Neural progenitor cell (in vitro differentiated cells): ENCODE measurements around the gene PRMT1. TPM values are rescaled to one million over a fixed set of nuclear protein-coding genes. Genes with fewer than 3 reads are reported as not detected.

ENCODE experiments used
- DNase-seq: peaks from one replicate; pipeline ENCODE4 v3.0.0-alpha.2; 2016; ENCODE audit warnings: low spot score
- H2AFZ ChIP-seq: fragments of 200-600 bp; sonication (generic); replicated peaks from 2 replicates; pipeline ENCODE4 v1.6.1; 2016; ENCODE audit warnings: antibody characterized with exemption
- H3F3A ChIP-seq: fragments of 200-600 bp; sonication (generic); 2 replicates; pipeline ENCODE4 v1.6.1; 2016; ENCODE audit warnings: antibody characterized with exemption, low read depth
- H3K27ac ChIP-seq: fragments of 200-600 bp; sonication (generic); 2 replicates; pipeline ENCODE4 v1.5.1; 2016; ENCODE audit warnings: mild to moderate bottlenecking
- H3K27me3 ChIP-seq: fragments of 200-600 bp; sonication (generic); 2 replicates; pipeline ENCODE4 v1.6.1; 2016; ENCODE audit warnings: mild to moderate bottlenecking, moderate library complexity
- H3K36me3 ChIP-seq: fragments of 200-600 bp; sonication (generic); 2 replicates; pipeline ENCODE4 v1.5.1; 2016
- H3K4me1 ChIP-seq: fragments of 200-600 bp; sonication (generic); 2 replicates; pipeline ENCODE4 v1.6.1; 2016; ENCODE audit warnings: mixed run types
- H3K4me2 ChIP-seq: fragments of 200-600 bp; sonication (generic); 2 replicates; pipeline ENCODE4 v1.6.1; 2016
- H3K4me3 ChIP-seq: fragments of 200-600 bp; sonication (generic); 2 replicates; pipeline ENCODE4 v1.5.1; 2016
- H3K79me2 ChIP-seq: fragments of 200-600 bp; sonication (generic); 2 replicates; pipeline ENCODE4 v1.6.1; 2016; ENCODE audit warnings: low read depth
- H3K9ac ChIP-seq: fragments of 200-600 bp; sonication (generic); 2 replicates; pipeline ENCODE4 v1.6.1; 2016
- H3K9me3 ChIP-seq: fragments of 200-600 bp; sonication (generic); 2 replicates; pipeline ENCODE4 v1.5.1; 2016; ENCODE audit warnings: low read depth
- H4K20me1 ChIP-seq: fragments of 200-600 bp; sonication (generic); 2 replicates; pipeline ENCODE4 v1.6.1; 2016; ENCODE audit warnings: low read depth
- H3K27ac Mint-ChIP-seq: 3 replicates; pipeline ENCODE4 v1.8.0; 2021; ENCODE audit warnings: mixed read lengths
- H3K27me3 Mint-ChIP-seq: 2 replicates; pipeline ENCODE4 v1.8.0; 2022; ENCODE audit warnings: low read depth, mild to moderate bottlenecking, inconsistent platforms, moderate library complexity, mixed read lengths; ENCODE audit not compliant: insufficient read depth
- H3K36me3 Mint-ChIP-seq: 3 replicates; pipeline ENCODE4 v1.8.0; 2021; ENCODE audit warnings: mixed read lengths
- H3K4me1 Mint-ChIP-seq: 3 replicates; pipeline ENCODE4 v1.8.0; 2021; ENCODE audit warnings: mixed read lengths
- H3K4me3 Mint-ChIP-seq: 3 replicates; pipeline ENCODE4 v1.8.0; 2021; ENCODE audit warnings: mild to moderate bottlenecking, moderate library complexity, mixed read lengths
- H3K9me3 Mint-ChIP-seq: 3 replicates; pipeline ENCODE4 v1.8.0; 2020; ENCODE audit warnings: mixed read lengths
- CTCF ChIP-seq: fragments of 200-600 bp; sonication (generic); IDR thresholded peaks from 2 replicates; pipeline ENCODE4 v1.5.1; 2017; ENCODE audit warnings: antibody characterized with exemption, mild to moderate bottlenecking
- EZH2 ChIP-seq: fragments of 200-600 bp; sonication (generic); IDR thresholded peaks from 2 replicates; pipeline ENCODE4 v1.6.1; 2017; ENCODE audit warnings: antibody characterized with exemption, mild to moderate bottlenecking, moderate library complexity
- EZH2phosphoT487 ChIP-seq: fragments of 200-600 bp; sonication (generic); IDR thresholded peaks from 2 replicates; pipeline ENCODE4 v1.6.1; 2017; ENCODE audit warnings: antibody characterized with exemption
- total RNA-seq: library from RNA; depleted of rRNA; stranded (reverse); fragments of >200 nt; gene quantifications from 2 replicates; pipeline ENCODE4 v1.2.3, GENCODE V29; 2015; ENCODE audit warnings: low replicate concordance

Gene PRMT1
- total RNA-seq, 1 donor from 2014 or later, result 480 TPM

- H3K9me3 Mint-ChIP-seq, result no peaks in the 10 kb centered on the region
- Histone ChIP-seq H3K27me3 (no peaks in the 10 kb centered on the region), H2AFZ (no peak within 1 kb of the TSS), H3K79me2 (peaks cover 47% of the 10 kb centered on the region), H3K27ac (peak within 1 kb of the TSS; percentile 86), H3K4me1 (peaks cover 14% of the 10 kb centered on the region), H3K9ac (peak within 1 kb of the TSS; percentile 45), H3F3A (peaks cover 58% of the 10 kb centered on the region), H3K9me3 (no peaks in the 10 kb centered on the region), H4K20me1 (peaks cover 53% of the 10 kb centered on the region), H3K4me2 (peak within 1 kb of the TSS; percentile 90), H3K36me3 (peaks cover 3% of the 10 kb centered on the region), H3K4me3 (peak within 1 kb of the TSS; percentile 85)
- DNase-seq, result peak; percentile 56
- peak within 1 kb of the TSS; percentile 94 for H3K27ac Mint-ChIP-seq
- H3K27me3 Mint-ChIP-seq, result peaks cover 12% of the 10 kb centered on the region
- no peak for TF ChIP-seq EZH2phosphoT487
- peak; percentile 58 for TF ChIP-seq CTCF
- H3K4me3 Mint-ChIP-seq, result peak within 1 kb of the TSS; percentile 94
- H3K36me3 Mint-ChIP-seq, result peaks cover 16% of the 10 kb centered on the region
- H3K4me1 Mint-ChIP-seq, result peaks cover 36% of the 10 kb centered on the region
These were observed 12.3 kb downstream of the PRMT1 start, which contains the start of gene ADM5 for GRCh38 chr19:49689133-49690078. TSS of gene ADM5 (plus strand) at chr19:49689594. CDS start at chr19:49689838, 244 bp downstream.

GRCh38 chr19:49690079-49690655 is 13.1 kb downstream of the PRMT1 start:
- H3K27ac Mint-ChIP-seq, result peak overlapping the region; percentile 94
- peak overlapping the region; percentile 94 for H3K4me3 Mint-ChIP-seq
- peak; percentile 31 for DNase-seq
- no peak for TF ChIP-seq EZH2
- no peak for TF ChIP-seq EZH2phosphoT487
- TF ChIP-seq CTCF, result no peak
- H3K4me1 Mint-ChIP-seq, result peaks cover 36% of the 10 kb centered on the region
- H3K27me3 Mint-ChIP-seq, result peaks cover 12% of the 10 kb centered on the region
- Histone ChIP-seq H3K4me2 (peak overlapping the region; percentile 90), H3K4me3 (peak overlapping the region; percentile 85), H3F3A (peaks cover 53% of the 10 kb centered on the region), H3K27me3 (no peaks in the 10 kb centered on the region), H3K4me1 (peaks cover 14% of the 10 kb centered on the region), H3K27ac (peak overlapping the region; percentile 86), H2AFZ (no peak overlapping the region), H3K79me2 (peaks cover 47% of the 10 kb centered on the region), H3K9me3 (no peaks in the 10 kb centered on the region), H3K36me3 (peaks cover 3% of the 10 kb centered on the region), H4K20me1 (peaks cover 45% of the 10 kb centered on the region), H3K9ac (peak overlapping the region; percentile 45)
- no peaks in the 10 kb centered on the region for H3K9me3 Mint-ChIP-seq
- peaks cover 16% of the 10 kb centered on the region for H3K36me3 Mint-ChIP-seq

- Mint-ChIP-seq H3K4me1 (peaks cover 36% of the 10 kb centered on the region), H3K9me3 (no peaks in the 10 kb centered on the region), H3K4me3 (peak within 1 kb of the TSS; percentile 94), H3K27ac (peak within 1 kb of the TSS; percentile 94), H3K36me3 (peaks cover 11% of the 10 kb centered on the region), H3K27me3 (peaks cover 8% of the 10 kb centered on the region)
- H3K27me3 ChIP-seq, result no peaks in the 10 kb centered on the region
- H3K36me3 ChIP-seq, result peaks cover 3% of the 10 kb centered on the region
- peaks cover 52% of the 10 kb centered on the region for H3F3A ChIP-seq
- peak within 1 kb of the TSS; percentile 45 for H3K9ac ChIP-seq
- peak within 1 kb of the TSS; percentile 85 for H3K4me3 ChIP-seq
- peak within 1 kb of the TSS; percentile 90 for H3K4me2 ChIP-seq
- H3K79me2 ChIP-seq, result peaks cover 47% of the 10 kb centered on the region
- peaks cover 14% of the 10 kb centered on the region for H3K4me1 ChIP-seq
- TF ChIP-seq CTCF (no peak), EZH2phosphoT487 (no peak), EZH2 (no peak)
- H3K27ac ChIP-seq, result peak within 1 kb of the TSS; percentile 86
- DNase-seq, result peak; percentile 95
- H3K9me3 ChIP-seq, result no peaks in the 10 kb centered on the region
- no peak within 1 kb of the TSS for H2AFZ ChIP-seq
- H4K20me1 ChIP-seq, result peaks cover 39% of the 10 kb centered on the region
These were observed 13.7 kb downstream of the PRMT1 start, which contains the start of gene CPT1C for GRCh38 chr19:49690656-49691242. TSS of gene CPT1C (plus strand) at chr19:49691116. CDS start at chr19:49692253, 1,137 bp downstream.
